ENCODE data around the gene RFX3. TPM values are rescaled to one million over a fixed set of nuclear protein-coding genes. Genes with fewer than 3 reads are reported as not detected.
A peak's percentile ranks its signal among the peaks of the same experiment; 100 is the strongest.

The RFX3 gene
- total and polyA plus RNA-seq, 2 donors (not counting 1 experiment from before 2014, with no cell fraction given): 2.8 to 3.1 TPM

DNA sequence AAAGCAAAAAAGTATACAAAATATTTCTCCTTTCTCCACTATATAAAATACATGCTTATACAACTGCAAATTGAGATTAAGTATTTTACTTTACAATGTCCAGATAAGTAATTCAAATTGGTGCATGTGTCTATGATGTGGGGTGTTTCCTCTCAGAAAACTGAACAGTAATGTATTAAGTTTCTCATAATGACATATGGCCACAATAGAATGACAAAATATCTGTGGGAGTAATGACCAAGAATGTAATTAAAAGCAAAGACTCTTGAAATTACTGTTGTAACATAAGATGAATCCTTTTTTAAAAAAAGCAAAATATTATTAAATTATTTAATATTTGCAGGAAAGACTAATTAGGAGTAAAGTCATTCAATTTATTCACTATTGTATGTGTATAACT, 155.1 kb downstream of the RFX3 start:
- no peaks in the 10 kb centered on the region for H3K9me3 ChIP-seq (ENCODE audit: control insufficient read depth, insufficient read depth, low read depth, low read length)
- DNase-seq (ENCODE audit: low read depth in 2 of 2): no peak
- TF ChIP-seq, protein P1, sequence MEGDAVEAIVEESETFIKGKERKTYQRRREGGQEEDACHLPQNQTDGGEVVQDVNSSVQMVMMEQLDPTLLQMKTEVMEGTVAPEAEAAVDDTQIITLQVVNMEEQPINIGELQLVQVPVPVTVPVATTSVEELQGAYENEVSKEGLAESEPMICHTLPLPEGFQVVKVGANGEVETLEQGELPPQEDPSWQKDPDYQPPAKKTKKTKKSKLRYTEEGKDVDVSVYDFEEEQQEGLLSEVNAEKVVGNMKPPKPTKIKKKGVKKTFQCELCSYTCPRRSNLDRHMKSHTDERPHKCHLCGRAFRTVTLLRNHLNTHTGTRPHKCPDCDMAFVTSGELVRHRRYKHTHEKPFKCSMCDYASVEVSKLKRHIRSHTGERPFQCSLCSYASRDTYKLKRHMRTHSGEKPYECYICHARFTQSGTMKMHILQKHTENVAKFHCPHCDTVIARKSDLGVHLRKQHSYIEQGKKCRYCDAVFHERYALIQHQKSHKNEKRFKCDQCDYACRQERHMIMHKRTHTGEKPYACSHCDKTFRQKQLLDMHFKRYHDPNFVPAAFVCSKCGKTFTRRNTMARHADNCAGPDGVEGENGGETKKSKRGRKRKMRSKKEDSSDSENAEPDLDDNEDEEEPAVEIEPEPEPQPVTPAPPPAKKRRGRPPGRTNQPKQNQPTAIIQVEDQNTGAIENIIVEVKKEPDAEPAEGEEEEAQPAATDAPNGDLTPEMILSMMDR (conservative IDR thresholded peaks at IDR 0.05 in 1 of 2, IDR thresholded peaks at IDR 0.05 in 1 of 2; ENCODE audit: low read depth in 1 of 2, low read length in 2 of 2): no peak
- no peak for TF ChIP-seq EZH2 (IDR thresholded peaks at IDR 0.05; ENCODE audit: low read length, missing control alignments)
- no peaks in the 10 kb centered on the region for H3K79me2 ChIP-seq (ENCODE audit: control insufficient read depth, insufficient read depth, low read length)
- H3K27ac ChIP-seq (ENCODE audit: insufficient read depth, low read length): no peak overlapping the region
- no peak overlapping the region for H3K4me2 ChIP-seq (ENCODE audit: extremely low read depth, insufficient read depth, low read length)
- no peak overlapping the region for H3K9ac ChIP-seq (ENCODE audit: insufficient read depth, low read length)
- no peaks in the 10 kb centered on the region for H3K4me1 ChIP-seq (ENCODE audit: control insufficient read depth, extremely low read depth, insufficient read depth, low read length)
- no peak overlapping the region for H3K4me3 ChIP-seq (replicated peaks in 1 of 4; ENCODE audit: control extremely low read depth in 1 of 4, insufficient read depth in 1 of 4, low read depth in 3 of 4, low read length in 4 of 4)
- no peaks in the 10 kb centered on the region for H3K36me3 ChIP-seq (ENCODE audit: control insufficient read depth, insufficient read depth, low read length)
- no peaks in the 10 kb centered on the region for H4K20me1 ChIP-seq (ENCODE audit: control insufficient read depth, extremely low read depth, insufficient read depth, low read length)
- no peaks in the 10 kb centered on the region for H3K27me3 ChIP-seq (ENCODE audit: control insufficient read depth, insufficient read depth, low read length)
- no peak overlapping the region for H2AFZ ChIP-seq (ENCODE audit: low read length)

DNA sequence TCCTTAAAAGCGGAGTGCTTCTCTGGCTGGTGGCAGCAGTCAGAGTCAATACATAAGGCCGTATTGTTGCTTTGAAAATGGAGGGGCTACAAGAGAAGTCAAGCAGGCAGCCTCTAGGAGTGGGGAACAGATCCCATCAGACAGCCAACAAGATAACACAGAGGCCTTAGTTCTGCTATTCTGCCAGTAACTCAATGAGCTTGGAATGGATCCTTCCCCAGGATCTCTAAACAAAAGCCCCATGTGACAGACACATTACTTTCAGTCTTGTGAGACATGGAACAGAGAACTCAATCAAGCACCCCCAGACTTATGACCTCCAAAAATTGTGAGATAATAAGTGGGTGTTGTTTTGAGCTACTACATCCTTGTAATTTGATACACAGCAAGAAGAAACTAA, 158.6 kb downstream of the RFX3 start:
- Histone ChIP-seq H2AFZ (ENCODE audit: low read length) (no peak overlapping the region), H3K27ac (ENCODE audit: insufficient read depth, low read length) (no peak overlapping the region)
- TF ChIP-seq, protein P1 (conservative IDR thresholded peaks at IDR 0.05 in 1 of 2, IDR thresholded peaks at IDR 0.05 in 1 of 2; ENCODE audit: low read depth in 1 of 2, low read length in 2 of 2): no peak
- no peak for TF ChIP-seq EZH2 (IDR thresholded peaks at IDR 0.05; ENCODE audit: low read length, missing control alignments)

DNA sequence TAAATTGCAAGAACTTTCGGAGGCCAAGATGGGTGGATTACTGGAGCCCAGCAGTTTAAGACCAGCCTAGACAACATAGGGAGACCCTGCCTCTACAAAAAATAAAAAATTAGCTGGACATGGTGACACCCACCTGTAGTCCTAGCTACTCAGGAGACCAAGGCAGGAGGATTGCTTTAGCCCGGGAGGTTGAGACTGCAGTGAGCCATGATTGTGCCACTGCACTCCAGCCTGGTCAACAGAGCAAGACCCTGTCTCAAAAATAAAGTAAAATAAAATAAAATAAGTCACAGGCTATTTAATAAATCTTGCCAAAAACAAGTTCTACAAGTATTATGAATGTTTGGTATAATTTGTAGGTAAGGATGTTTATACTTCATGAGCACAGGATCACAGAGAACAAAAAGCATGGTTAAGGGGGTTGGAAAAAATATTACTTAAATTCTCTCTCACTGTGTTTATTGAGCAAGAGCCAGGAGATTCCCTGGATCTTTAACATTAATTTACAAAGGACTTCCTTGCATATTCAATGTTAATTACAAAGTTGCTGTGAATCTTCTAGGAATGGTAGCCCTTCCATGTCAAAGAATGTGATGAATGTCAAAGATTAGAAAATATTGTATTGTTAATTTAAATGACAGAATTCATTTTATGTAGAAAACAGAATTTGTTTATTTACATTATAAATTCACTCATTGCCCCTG, 164.0 kb downstream of the RFX3 start:
- TF ChIP-seq, protein P1 (conservative IDR thresholded peaks at IDR 0.05 in 1 of 2, IDR thresholded peaks at IDR 0.05 in 1 of 2; ENCODE audit: low read depth in 1 of 2, low read length in 2 of 2): no peak
- no peak for TF ChIP-seq EZH2 (IDR thresholded peaks at IDR 0.05; ENCODE audit: low read length, missing control alignments)
- DNase-seq (ENCODE audit: low read depth in 2 of 2): no peak
- no peak overlapping the region for H3K4me3 ChIP-seq (replicated peaks in 1 of 4; ENCODE audit: control extremely low read depth in 1 of 4, insufficient read depth in 1 of 4, low read depth in 3 of 4, low read length in 4 of 4)

More for the DNA sequence above, 158.6 kb downstream of the RFX3 start:
- DNase-seq (ENCODE audit: low read depth in 2 of 2): peak in 1 of 2 donors; percentile 0
- no peaks in the 10 kb centered on the region for H3K79me2 ChIP-seq (ENCODE audit: control insufficient read depth, insufficient read depth, low read length)
- no peak overlapping the region for H3K4me3 ChIP-seq (replicated peaks in 1 of 4; ENCODE audit: control extremely low read depth in 1 of 4, insufficient read depth in 1 of 4, low read depth in 3 of 4, low read length in 4 of 4)
- no peak overlapping the region for H3K9ac ChIP-seq (ENCODE audit: insufficient read depth, low read length)
- no peak overlapping the region for H3K4me2 ChIP-seq (ENCODE audit: extremely low read depth, insufficient read depth, low read length)
- H3K27me3 ChIP-seq (ENCODE audit: control insufficient read depth, insufficient read depth, low read length): no peaks in the 10 kb centered on the region
- no peaks in the 10 kb centered on the region for H3K9me3 ChIP-seq (ENCODE audit: control insufficient read depth, insufficient read depth, low read depth, low read length)
- H4K20me1 ChIP-seq (ENCODE audit: control insufficient read depth, extremely low read depth, insufficient read depth, low read length): no peaks in the 10 kb centered on the region
- H3K4me1 ChIP-seq (ENCODE audit: control insufficient read depth, extremely low read depth, insufficient read depth, low read length): no peaks in the 10 kb centered on the region
- H3K36me3 ChIP-seq (ENCODE audit: control insufficient read depth, insufficient read depth, low read length): no peaks in the 10 kb centered on the region

More for the DNA sequence above, 164.0 kb downstream of the RFX3 start:
- Histone ChIP-seq H4K20me1 (ENCODE audit: control insufficient read depth, extremely low read depth, insufficient read depth, low read length) (no peaks in the 10 kb centered on the region), H3K4me2 (ENCODE audit: extremely low read depth, insufficient read depth, low read length) (no peak overlapping the region), H3K9ac (ENCODE audit: insufficient read depth, low read length) (no peak overlapping the region), H3K9me3 (ENCODE audit: control insufficient read depth, insufficient read depth, low read depth, low read length) (no peaks in the 10 kb centered on the region), H3K4me1 (ENCODE audit: control insufficient read depth, extremely low read depth, insufficient read depth, low read length) (no peaks in the 10 kb centered on the region), H3K27ac (ENCODE audit: insufficient read depth, low read length) (no peak overlapping the region), H3K36me3 (ENCODE audit: control insufficient read depth, insufficient read depth, low read length) (no peaks in the 10 kb centered on the region), H3K27me3 (ENCODE audit: control insufficient read depth, insufficient read depth, low read length) (no peaks in the 10 kb centered on the region), H2AFZ (ENCODE audit: low read length) (no peak overlapping the region), H3K79me2 (ENCODE audit: control insufficient read depth, insufficient read depth, low read length) (no peaks in the 10 kb centered on the region)
